GM18502 (cell line): ENCODE results near the gene PNMA8B.
"Not testable (repeated sequence)": the region's sequence is repeated elsewhere in the genome, so short reads cannot be mapped to it uniquely, and the experiment has no call there.

Experiments used
- ATAC-seq: cut with Tn5 transposase; IDR thresholded peaks from one replicate; pipeline ENCODE4 v1.9.1; 2021; ENCODE audit warnings: mild to moderate bottlenecking; ENCODE audit not compliant: unreplicated experiment, poor library complexity

Gene PNMA8B

GRCh38 chr19:46514589-46515289 is 19.1 kb upstream of the PNMA8B start:
- ATAC-seq, result no peak

GRCh38 chr19:46513461-46514236 is 18.0 kb upstream of the PNMA8B start:
- ATAC-seq, result no peak

DNA sequence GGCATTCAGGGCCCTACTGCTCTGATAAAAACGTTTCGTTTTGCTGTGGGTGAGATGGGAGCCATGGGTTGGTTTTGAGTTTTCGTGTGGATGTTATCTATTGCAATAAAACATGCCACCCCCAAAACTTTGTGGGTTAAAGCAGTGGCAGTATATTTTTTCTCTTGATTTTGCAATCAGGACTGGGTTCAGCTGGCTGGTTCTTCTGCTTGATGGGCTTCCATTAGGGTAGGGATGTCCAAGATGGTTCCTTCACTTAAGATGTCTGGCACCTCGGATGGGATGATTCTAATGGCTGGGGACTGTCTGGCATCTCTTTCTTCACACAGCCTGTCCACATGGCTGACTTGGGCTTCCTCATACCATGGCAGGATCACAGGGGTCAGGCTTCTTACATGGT is 15.6 kb upstream of the PNMA8B start:
- ATAC-seq, result no peak

DNA sequence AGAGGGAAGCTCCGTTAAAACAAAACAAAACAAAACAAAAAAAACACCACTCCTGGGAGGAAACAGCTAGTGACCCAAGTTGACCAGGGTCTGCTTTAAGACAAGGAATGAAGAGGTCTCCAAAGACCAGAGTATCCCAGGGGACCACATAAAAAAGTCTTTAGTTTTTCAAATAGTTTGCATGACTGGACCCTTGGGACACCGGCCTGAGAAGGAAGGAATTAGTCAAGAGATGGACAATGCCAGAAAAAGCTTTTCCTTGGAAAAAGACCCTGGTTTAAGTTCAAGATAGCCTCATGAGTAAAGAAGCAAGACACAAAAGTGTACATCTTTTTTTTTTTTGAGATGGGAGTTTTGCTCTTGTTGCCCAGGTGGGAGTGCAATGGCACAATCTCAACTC is 12.5 kb upstream of the PNMA8B start:
- no peak for ATAC-seq

DNA sequence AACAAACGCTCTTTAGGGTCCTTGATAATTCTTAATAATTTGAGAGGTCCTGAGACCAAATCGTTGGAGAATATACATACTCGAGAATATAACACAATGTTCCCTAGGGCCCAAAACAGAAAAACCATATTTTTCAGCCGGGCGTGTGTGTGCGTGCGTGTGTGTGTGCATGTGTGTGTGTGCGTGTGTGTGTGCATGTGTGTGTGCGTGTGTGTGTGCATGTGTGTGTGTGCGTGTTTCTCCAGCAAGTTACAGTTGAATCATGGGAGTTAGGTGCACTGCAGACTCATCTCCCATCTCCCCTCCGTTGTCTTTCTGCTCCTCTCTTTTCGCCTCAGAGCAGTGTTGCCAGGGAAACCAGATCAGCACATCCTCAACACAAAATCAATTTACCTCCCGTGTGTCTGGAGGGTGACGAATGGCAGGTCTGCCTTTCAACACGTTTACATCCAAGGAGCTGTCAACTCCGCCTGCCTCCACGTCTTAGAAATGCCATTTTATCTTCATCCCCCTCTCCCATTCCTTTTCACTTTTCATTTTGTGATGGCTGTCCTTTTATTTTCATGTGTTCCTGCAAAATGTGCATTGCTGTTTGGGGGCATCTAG is 8.3 kb upstream of the PNMA8B start:
- ATAC-seq, result no peak

- ATAC-seq, result no peak
Measured at GRCh38 chr19:46502891-46503290, 7.2 kb upstream of the PNMA8B start.

DNA sequence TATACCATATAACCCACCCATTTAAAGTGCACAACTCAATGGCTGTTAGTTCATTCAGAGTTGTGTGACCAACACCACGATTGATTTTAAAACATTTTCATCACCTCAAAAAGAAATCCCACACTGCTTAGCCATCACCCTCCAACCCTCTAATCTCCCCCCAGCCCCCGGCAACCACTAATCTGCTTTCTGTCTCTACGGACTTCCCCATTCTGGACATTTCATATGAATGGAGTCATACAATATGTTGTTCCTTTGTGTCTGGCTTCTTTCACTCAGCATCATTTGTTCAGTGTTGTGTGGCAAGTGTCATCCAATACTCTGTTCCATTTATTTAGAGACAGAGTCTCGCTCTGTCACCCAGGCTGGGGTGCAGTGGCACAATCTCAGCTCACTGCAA is 4.0 kb upstream of the PNMA8B start:
- no peak for ATAC-seq

- no peak for ATAC-seq
Measured at GRCh38 chr19:46497773-46498172, 2.1 kb upstream of the PNMA8B start.

GRCh38 chr19:46496886-46497285 is 1.2 kb upstream of the PNMA8B start:
- ATAC-seq, result not testable (repeated sequence)

DNA sequence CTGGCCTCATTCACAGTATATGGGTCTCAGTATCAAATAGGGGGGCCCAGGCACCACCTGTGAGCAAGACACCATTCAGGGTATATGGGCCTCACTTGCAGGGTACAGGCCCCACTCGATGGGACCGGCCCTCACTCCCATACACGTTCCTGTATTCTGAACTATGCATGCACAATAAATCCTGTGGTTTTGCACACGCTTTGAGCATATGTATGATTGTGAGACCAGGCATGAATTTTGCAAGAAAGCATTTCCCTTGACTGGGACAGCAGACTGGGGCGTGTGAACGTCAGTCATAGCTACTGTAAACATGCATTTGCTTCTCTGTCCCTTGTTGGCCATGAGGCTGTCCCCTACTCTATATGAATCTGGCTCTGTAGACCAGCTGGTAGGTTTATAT is 637 bp upstream of the PNMA8B start:
- no peak for ATAC-seq

- ATAC-seq, result no peak
Measured at GRCh38 chr19:46494941-46495785, 504 bp downstream of the PNMA8B start.

GRCh38 chr19:46494146-46494940 is 1.3 kb downstream of the PNMA8B start:
- no peak for ATAC-seq

DNA sequence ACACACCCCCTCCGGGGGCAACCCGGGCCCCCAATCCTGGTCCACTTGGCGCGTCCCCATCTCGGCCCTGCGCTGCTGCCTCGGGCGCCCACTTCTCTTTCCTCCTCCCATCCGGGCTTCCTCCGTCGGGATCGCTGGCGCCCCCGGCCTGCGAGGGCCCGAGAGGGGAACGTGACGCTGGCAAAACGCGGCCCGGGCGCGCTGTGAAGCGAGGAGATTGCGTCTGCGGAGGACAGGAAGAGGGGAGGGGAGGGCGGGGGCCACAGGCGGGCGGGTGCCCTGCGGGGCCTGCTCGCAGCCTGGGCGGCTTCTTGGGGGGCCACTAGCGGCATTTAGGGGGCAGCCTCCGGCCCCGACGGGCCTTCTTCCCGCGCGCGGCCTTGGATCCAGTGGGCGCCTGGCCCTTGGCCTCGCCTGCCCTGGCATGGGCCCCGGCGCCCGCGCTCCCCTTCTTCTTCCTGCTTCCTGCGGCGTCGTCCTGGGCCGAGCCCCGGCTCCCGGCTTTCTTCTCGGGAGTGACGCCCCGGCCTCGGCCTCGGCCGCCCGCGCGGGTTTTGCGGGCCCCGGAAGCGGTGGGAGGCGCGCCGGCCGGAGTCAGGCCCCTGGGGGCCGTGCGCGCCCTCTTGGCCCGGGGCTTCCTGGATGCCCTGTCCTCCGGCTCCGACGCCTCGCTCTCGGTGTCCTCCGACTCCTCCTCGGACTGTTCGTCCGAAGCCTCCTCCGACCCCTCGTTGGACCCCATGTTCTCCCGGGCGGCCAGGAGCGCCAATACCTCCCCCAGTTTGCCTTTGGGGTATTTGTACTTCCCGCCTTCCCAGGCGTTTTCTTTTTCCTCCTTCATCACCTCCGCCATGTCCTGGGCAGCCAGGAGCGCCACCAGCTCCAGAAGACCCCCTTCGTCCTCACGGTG is 2.2 kb downstream of the PNMA8B start:
- no peak for ATAC-seq

DNA sequence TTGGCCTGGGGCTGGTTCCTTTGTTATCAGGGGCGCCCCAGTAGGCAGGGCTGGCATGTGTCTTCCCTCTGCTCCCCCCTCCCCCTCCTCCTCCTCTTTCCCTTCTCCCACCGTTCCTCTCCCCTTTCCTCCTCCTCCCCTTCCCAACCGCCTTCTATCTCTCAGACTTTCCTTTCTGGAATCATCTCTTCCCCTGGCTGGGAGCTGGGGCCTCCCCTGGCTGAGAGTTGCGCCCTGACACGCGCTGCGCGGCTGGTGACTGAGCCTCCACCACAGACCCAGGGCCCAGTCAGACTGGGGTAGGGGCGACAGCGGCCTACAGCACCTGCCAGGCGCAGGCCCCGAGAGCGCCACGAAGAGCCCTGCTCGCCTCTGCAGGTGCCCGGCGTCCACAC is 2.8 kb downstream of the PNMA8B start:
- no peak for ATAC-seq

DNA sequence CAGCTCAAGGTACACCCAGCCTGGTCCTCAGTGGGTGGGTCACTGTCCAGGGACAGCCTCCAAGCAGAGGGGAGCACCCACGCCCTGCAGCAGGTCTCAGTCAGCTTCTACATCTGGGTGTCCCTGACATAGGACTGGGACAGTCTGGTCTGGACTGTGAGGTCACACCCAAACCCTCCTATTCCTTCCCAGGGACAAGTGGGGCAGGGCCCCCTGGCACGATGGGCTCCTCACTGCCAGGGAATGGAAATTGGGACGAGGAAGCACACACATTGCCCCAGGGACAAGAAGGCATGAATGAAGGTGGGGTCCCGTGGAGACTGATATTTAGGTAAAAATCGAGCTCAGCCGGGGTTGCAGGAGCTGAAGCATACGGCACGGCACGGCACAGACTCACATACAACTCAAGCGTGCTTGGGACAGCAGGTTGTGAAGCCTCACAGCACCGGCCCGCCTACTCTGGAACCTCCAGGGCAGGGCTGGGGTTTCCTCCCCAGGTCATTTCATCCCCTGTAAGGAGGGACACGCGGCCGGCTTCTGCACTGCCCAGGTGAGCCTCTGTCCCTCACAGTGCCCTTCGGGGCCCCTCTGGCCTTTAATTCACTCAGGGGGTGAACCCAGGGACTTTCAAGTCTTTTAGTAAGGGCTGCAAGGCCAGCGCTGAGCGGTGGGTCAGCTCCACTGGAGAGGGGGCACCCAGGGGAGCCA is 3.5 kb downstream of the PNMA8B start:
- ATAC-seq, result no peak

- no peak for ATAC-seq
Measured at GRCh38 chr19:46490774-46491173, 4.9 kb downstream of the PNMA8B start.

- ATAC-seq, result no peak
Measured at GRCh38 chr19:46489445-46490272, 6.0 kb downstream of the PNMA8B start.
